AG09309 (cell line): ENCODE data around the gene MEIS3.

Source experiments
- DNase-seq: peaks from one replicate; pipeline ENCODE4 v3.0.0-alpha.2; 2010; ENCODE audit warnings: low read depth
- H3K4me3 ChIP-seq: 2 replicates; pipeline ENCODE4 v1.5.1; 2011; ENCODE audit warnings: mild to moderate bottlenecking, low read depth, low read length, moderate library complexity; ENCODE audit not compliant: control insufficient read depth
- CTCF ChIP-seq: IDR thresholded peaks from 2 replicates; pipeline ENCODE4 v1.5.1; 2011; ENCODE audit warnings: mild to moderate bottlenecking, low read depth, low read length, inconsistent platforms; ENCODE audit not compliant: insufficient read depth, control insufficient read depth; ENCODE audit errors: missing control alignments

MEIS3 gene

GRCh38 chr19:47381653-47382279 lies 37.6 kb downstream of the MEIS3 start:
- H3K4me3 ChIP-seq: no peak overlapping the region
- no peak for TF ChIP-seq CTCF
- no peak for DNase-seq

- TF ChIP-seq CTCF: no peak
- H3K4me3 ChIP-seq: no peak overlapping the region
- no peak for DNase-seq
These were observed 38.2 kb downstream of the MEIS3 start for GRCh38 chr19:47381121-47381520.

- H3K4me3 ChIP-seq: no peak overlapping the region
- DNase-seq: no peak
- TF ChIP-seq CTCF: no peak
These were observed 38.8 kb downstream of the MEIS3 start for GRCh38 chr19:47380559-47380958.

- no peak for TF ChIP-seq CTCF
- H3K4me3 ChIP-seq: no peak overlapping the region
- no peak for DNase-seq
These were observed 39.9 kb downstream of the MEIS3 start for GRCh38 chr19:47379381-47379938.

- no peak overlapping the region for H3K4me3 ChIP-seq
- DNase-seq: no peak
- TF ChIP-seq CTCF: no peak
These were observed 41.1 kb downstream of the MEIS3 start for GRCh38 chr19:47378246-47378645.

GRCh38 chr19:47377801-47378200 lies 41.5 kb downstream of the MEIS3 start:
- DNase-seq: no peak
- H3K4me3 ChIP-seq: no peak overlapping the region
- no peak for TF ChIP-seq CTCF
